HepG2 (cell line): ENCODE results near the gene MYH16. TPM values are rescaled to one million over a fixed set of nuclear protein-coding genes. Genes with fewer than 3 reads are reported as not detected.
A peak's percentile ranks its signal among the peaks of the same experiment; 100 is the strongest.

Source experiments
- ARID3A ChIP-seq: IDR thresholded peaks from 2 replicates; pipeline ENCODE4 v1.6.1; 2012; ENCODE audit warnings: low read depth, low read length, improper control_type of control experiment
- ARID5B ChIP-seq: IDR thresholded peaks from 2 replicates; pipeline ENCODE4 v1.4.0; 2020; ENCODE audit warnings: mild to moderate bottlenecking, missing genetic modification reagents
- DMAP1 ChIP-seq: IDR thresholded peaks from 2 replicates; pipeline ENCODE4 v1.6.1; 2016
- GABPB1 ChIP-seq: IDR thresholded peaks from 2 replicates; pipeline ENCODE4 v1.6.1; 2016; ENCODE audit warnings: mild to moderate bottlenecking, missing genetic modification reagents, moderate library complexity, missing compliant biosample characterization
- KLF6 ChIP-seq: IDR thresholded peaks from 2 replicates; pipeline ENCODE4 v1.8.0; 2016; ENCODE audit warnings: missing biosample characterization, missing genetic modification reagents
- NR2F1 ChIP-seq, 2 experiments: fragments of 450-650 bp in 1 of 2; formaldehyde crosslinking in 1 of 2; IDR thresholded peaks; 2 replicates each; pipeline versions ENCODE4 v1.5.0 to v1.6.1; 2016 to 2020; ENCODE audit warnings: mild to moderate bottlenecking in 1 of 2, missing compliant biosample characterization in 1 of 2, missing genetic modification reagents in 1 of 2, moderate library complexity in 1 of 2
- RELA ChIP-seq: sonication (generic); formaldehyde crosslinking; IDR thresholded peaks from 2 replicates; pipeline ENCODE4 v1.4.0; 2020; ENCODE audit warnings: missing genetic modification reagents
- RERE ChIP-seq: IDR thresholded peaks from 2 replicates; pipeline ENCODE4 v1.6.1; 2016; ENCODE audit warnings: low read depth, missing genetic modification reagents, missing compliant biosample characterization
- TCF7 ChIP-seq: sonication (generic); IDR thresholded peaks from 2 replicates; pipeline ENCODE4 v1.6.1; 2016; ENCODE audit warnings: antibody characterized with exemption, low read depth
- ZBTB7B ChIP-seq: sonication (generic); formaldehyde crosslinking; IDR thresholded peaks from 2 replicates; pipeline ENCODE4 v1.4.0; 2020; ENCODE audit warnings: missing genetic modification reagents
- ZNF317 ChIP-seq: sonication (generic); formaldehyde crosslinking; IDR thresholded peaks from 2 replicates; pipeline ENCODE4 v1.5.0; 2020; ENCODE audit warnings: mild to moderate bottlenecking, missing genetic modification reagents
- ZNF564 ChIP-seq: sonication (generic); formaldehyde crosslinking; IDR thresholded peaks from 2 replicates; pipeline ENCODE4 v1.8.1; 2023; ENCODE audit warnings: mild to moderate bottlenecking, missing genetic modification reagents
- ZNF598 ChIP-seq: sonication (generic); formaldehyde crosslinking; IDR thresholded peaks from 2 replicates; pipeline ENCODE4 v1.5.1; 2020; ENCODE audit warnings: mild to moderate bottlenecking, missing genetic modification reagents, borderline replicate concordance
- ZNF629 ChIP-seq: sonication (generic); formaldehyde crosslinking; conservative IDR thresholded peaks from 2 replicates; pipeline ENCODE4 v1.5.0; 2020; ENCODE audit warnings: missing genetic modification reagents
- ZNF740 ChIP-seq: sonication (generic); formaldehyde crosslinking; IDR thresholded peaks from 2 replicates; pipeline ENCODE4 v1.4.0; 2020; ENCODE audit warnings: missing genetic modification reagents
- ZNF816 ChIP-seq: sonication (generic); formaldehyde crosslinking; IDR thresholded peaks from 2 replicates; pipeline ENCODE4 v1.8.0; 2022; ENCODE audit warnings: missing genetic modification reagents, mild to moderate bottlenecking, borderline replicate concordance
- polyA plus RNA-seq, 8 experiments: library from polyadenylated mRNA; depleted of rRNA in 3 of 8; stranded (reverse) in 7 of 8; unstranded in 1 of 8; fragments of >200 nt; fragmentation: Illumina TruSeq in 4 of 8; extraction: Trizol in 4 of 8; gene quantifications; 2 replicates each; pipeline versions ENCODE4 v1.2.1 to v1.2.3, GENCODE V29; 2011 to 2016; ENCODE audit warnings: low read depth in 4 of 8, missing spikeins in 1 of 8, mixed read lengths in 1 of 8; ENCODE audit not compliant: insufficient read depth in 1 of 8
- total RNA-seq, 5 experiments: library from RNA; depleted of rRNA; stranded (reverse); fragments of >200 nt; fragmentation: Illumina TruSeq; extraction: Trizol; gene quantifications; 2 replicates each; pipeline ENCODE4 v1.2.3, GENCODE V29; 2016; ENCODE audit warnings: low read depth in 1 of 5

MYH16 gene
- total and polyA plus RNA-seq, 2 of the 13 experiments (the other 11 are each of a cell fraction or from before 2014, with no cell fraction given): 0.05 to 0.15 TPM

- TF ChIP-seq NR2F1 (CRISPR knock-in tag; IDR thresholded peaks at IDR 0.05): no peak
- peak; percentile 80 for TF ChIP-seq RELA (CRISPR knock-in tag)
- TF ChIP-seq GABPB1 (CRISPR knock-in tag): peak; percentile 96
- peak; percentile 55; the same call in 1 of the 2 replicates for TF ChIP-seq RERE (CRISPR knock-in tag)
- peak; percentile 73 for TF ChIP-seq ZNF740 (CRISPR knock-in tag)
- TF ChIP-seq ARID5B: peak; percentile 63; the same call in 1 of the 2 replicates
- TF ChIP-seq ZNF629 (CRISPR knock-in tag): 0 out of 2 replicates have a peak, but pooled peaks have one; percentile 20
- TF ChIP-seq ZNF564 (CRISPR knock-in tag): peak; percentile 65; the same call in 1 of the 2 replicates
- TF ChIP-seq ZBTB7B (CRISPR knock-in tag): peak; percentile 55
- no peak for TF ChIP-seq ARID3A
- no peak for TF ChIP-seq TCF7
- 0 out of 2 replicates have a peak, but pooled peaks have one; percentile 47 for TF ChIP-seq ZNF317 (CRISPR knock-in tag)
- TF ChIP-seq ZNF598 (CRISPR knock-in tag): peak; percentile 86; the same call in 1 of the 2 replicates
- TF ChIP-seq KLF6 (CRISPR knock-in tag): peak; percentile 89
- peak; percentile 42; the same call in 1 of the 2 replicates for TF ChIP-seq ZNF816 (CRISPR knock-in tag)
- peak; percentile 88 for TF ChIP-seq DMAP1
Observed at GRCh38 chr7:99325592-99326407, 53.2 kb downstream of the MYH16 start, which contains the start of gene ARPC1A (continued).
